GM21825 (cell line): ENCODE data around the gene PPP1R2B.
A peak's percentile ranks its signal among the peaks of the same experiment; 100 is the strongest.

Experiments
- ATAC-seq: cut with Tn5 transposase; IDR thresholded peaks from one replicate; pipeline ENCODE4 v1.9.1; 2021; ENCODE audit warnings: mild to moderate bottlenecking, moderate library complexity; ENCODE audit not compliant: unreplicated experiment

The PPP1R2B gene

DNA sequence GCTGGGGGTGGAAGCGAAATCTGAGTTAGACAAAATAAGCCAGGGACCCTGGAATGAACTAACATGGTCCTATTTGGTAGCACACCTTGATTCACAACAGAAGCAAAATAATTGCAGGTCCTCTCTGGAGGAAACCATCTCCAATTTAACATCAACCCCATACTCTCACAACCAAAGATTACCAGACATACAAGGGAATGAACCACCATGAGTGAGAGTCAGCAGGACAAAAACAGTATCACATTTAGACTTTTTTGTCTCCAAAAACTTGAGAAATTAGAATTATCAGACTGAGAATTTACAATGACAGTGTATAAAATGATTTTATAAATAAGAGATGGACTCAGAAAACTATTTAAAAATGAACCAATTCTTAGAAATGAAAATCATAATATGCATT is 21.1 kb downstream of the PPP1R2B start:
- no peak for ATAC-seq

DNA sequence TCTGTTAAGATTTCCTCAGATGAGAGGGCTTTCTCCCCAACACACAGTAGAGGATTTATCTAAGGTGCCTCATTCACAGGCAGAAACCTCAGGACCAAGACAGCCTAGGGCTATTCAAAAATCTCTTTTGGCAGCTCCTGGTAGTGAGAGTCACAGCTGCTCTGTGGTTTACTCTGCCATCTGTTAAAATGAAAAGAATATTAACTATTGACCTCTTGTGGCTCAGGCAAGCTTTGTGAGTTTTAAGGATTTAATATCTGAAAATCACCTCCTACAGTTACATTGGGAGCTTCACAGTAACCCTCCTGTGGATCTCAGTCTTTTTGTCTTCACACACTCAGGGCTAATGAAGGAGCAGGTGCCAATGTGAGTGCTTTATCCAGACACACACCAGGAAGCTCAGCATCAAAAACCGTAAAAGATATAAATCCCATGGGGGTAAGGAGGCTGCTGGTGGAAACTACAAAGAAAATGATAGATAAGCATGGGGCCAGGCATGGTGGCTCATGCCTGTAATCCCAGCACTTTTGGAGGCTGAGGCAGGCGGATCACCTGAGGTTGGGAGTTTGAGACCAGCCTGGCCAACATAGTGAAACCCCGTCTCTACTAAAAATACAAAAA is 29.7 kb downstream of the PPP1R2B start:
- ATAC-seq = peak; percentile 97

- ATAC-seq = no peak
Observed at GRCh38 chr5:156883316-156883875, 33.3 kb downstream of the PPP1R2B start.

GRCh38 chr5:156888520-156888919 is 38.4 kb downstream of the PPP1R2B start:
- no peak for ATAC-seq

DNA sequence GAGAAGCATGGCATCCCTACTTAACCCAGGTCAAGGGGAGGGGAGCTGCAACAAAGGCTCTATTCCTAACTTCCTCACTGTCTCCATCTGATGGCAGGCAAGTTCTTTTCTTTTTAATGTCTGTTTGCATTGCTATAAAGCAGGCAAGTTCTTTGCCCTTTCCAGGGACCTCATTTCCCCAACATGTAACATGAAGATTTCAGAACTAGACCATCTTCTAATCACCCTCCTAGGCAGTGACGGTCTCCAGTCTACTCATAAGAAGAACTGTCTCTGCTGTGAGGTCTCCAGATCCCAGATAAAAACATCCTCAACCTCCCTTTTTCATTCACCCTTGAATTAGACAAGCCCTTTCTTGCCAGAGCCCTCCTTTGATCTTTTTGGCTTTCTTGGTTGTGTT is 42.1 kb downstream of the PPP1R2B start:
- no peak for ATAC-seq

- no peak for ATAC-seq
Observed at GRCh38 chr5:156892864-156893263, 42.8 kb downstream of the PPP1R2B start.

DNA sequence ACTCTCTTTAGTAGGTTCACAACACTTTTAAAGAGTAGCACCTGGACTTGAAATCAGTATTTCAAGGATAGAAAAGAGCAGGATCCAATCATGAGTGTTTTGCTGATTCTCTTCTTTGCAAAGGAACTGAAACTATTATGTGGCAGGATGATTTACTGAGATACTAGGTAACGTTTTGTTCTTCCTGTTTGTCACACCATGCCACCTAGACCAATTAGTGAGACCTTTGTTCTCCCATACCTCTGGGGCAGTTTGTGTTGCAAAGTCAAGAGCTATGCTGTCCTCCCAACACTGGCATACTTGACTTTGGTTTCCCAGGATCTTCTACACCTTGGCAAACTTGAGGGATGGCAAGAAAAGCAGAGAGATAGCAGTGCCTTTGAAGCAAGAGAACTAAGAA is 43.4 kb downstream of the PPP1R2B start:
- ATAC-seq = peak; percentile 71

DNA sequence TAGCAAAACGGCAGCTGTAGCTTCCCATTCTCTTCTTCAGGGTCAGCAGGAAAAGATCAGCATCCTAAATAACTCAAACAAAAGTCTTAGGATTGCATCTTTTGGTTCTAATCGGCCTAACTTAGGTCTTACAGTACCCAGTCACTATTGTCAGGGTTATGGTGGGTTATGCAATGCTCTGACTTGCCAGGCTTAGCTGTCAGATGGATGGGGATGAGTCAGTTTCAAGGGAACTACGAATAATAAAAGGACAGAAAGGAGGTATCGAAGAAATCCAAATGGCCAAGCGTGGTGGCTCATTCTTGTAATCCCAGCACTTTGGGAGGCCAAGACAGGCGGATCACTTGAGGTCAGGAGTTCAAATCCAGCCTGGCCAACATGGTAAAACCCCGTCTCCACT is 46.5 kb downstream of the PPP1R2B start:
- ATAC-seq = no peak
